ENCODE results near the gene FLCN.
"Not testable (repeated sequence)": the region's sequence is repeated elsewhere in the genome, so short reads cannot be mapped to it uniquely, and the experiment has no call there.

Gene FLCN

DNA sequence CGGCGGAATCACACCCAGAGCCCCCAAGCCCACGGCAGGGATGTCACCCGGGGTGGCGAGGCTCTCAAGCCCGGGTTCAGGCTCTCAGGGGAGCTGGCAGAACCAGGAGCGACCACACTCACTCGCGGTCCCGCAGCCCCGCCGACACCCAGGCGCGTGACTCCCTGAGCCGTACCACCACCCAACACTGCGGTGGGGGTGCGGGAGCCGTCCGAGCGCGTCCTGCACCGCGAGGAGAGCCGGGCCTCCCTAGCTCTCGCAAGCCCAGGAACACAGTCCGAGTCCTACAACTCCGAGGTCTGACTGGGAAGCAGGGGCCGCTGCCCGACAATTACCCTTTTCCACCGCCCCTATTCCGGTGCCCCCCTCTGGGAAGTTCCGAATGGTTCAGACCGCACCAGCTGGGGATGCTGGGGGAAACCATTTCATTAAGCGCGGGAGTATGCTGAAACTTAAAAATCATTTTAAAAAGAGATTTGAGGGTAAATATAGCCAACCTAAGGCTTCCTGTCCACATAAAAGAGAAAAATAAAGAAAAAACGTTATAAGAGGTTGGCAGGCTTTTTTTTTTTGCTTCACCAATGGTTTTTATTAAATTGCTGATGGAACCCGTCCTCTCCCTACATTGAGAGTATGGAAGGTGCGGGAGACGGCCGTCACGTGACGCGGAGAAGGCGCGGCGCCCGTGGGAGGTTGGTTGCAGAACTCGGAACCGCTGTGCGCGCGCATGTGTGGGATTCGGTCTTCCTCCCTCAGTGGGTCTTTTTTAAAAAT is at the start of gene FLCN:
Gene FLCN (minus strand): TSS at position 143 of the 774 bp plus-strand sequence. CDS start 9,031 bp downstream, outside the sequence.
- DNase-seq: peak; percentile 80

GRCh38 chr17:17285951-17286350 is 49.0 kb upstream of the FLCN start:
- no peak for DNase-seq

DNA sequence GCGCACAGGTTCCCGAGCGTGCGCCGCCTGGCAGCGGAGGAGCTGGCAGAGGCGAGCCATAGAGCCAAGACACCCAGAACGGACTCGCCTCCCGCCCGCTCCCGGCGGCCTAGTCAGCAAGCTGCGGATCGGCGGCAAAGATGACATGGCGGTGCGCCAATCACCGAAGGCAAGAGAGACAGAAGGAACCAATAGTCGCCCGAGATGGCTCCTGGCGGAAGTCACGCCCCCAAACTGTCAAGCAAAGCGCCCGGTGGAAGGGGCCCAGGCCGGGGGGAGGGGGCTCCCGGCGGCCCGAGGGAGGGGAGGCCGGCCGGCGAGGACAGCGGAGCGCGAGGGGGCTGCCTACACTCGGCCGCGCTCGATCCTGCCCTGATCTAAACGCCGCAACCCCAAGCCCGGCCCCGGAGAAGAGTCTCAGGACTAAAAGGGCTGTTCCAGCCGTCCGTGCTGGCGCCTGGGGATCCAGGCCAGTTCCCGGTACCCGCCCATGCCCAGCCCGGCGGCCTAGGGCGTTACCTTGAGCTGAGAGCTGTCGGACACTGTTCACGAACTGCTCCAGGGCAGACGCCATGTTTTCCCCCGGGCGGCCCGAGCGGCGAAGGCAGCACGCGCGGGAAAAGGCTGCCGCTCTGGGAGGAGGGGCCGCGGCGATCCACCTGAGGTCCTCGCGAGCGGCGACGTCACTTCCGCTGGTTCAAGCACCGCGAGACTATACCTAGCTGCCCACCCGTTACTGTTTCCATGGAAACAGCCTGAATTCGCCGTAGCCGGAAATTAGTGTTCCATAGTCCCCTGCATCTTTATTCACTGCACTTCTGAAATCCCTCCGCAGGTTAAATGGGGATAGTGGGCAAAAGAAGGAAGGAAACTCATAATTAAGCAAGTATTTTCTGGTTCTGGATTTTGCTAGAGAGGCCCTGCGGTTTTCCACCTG is 43.9 kb upstream of the FLCN start, which contains the start of gene COPS3:
Gene COPS3 (minus strand): TSS at position 634 of the 937 bp plus-strand sequence. CDS start 60 bp downstream, at position 574.
- peak; percentile 94 for DNase-seq

- no peak for DNase-seq
Observed at GRCh38 chr17:17279316-17279715, 42.3 kb upstream of the FLCN start.

DNA sequence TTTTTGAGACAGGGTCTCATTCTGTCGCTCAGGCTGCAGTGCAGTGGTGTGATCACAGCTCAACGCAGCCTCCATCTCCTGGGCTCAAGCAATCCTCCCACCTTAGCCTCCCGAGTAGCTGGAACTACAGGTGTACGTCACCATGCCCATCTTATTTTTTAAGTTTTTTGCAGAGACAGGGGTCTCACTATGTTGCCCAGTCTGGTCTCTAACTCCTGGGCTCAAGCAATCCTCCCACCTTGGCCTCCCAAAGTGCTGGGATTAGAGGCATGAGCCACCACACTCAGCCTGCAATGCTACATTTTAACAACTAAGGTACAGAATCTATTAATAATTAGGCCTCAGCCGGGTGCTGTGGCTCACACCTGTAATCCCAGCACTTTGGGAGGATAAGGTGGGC is 40.5 kb upstream of the FLCN start:
- not testable (repeated sequence) for DNase-seq

DNA sequence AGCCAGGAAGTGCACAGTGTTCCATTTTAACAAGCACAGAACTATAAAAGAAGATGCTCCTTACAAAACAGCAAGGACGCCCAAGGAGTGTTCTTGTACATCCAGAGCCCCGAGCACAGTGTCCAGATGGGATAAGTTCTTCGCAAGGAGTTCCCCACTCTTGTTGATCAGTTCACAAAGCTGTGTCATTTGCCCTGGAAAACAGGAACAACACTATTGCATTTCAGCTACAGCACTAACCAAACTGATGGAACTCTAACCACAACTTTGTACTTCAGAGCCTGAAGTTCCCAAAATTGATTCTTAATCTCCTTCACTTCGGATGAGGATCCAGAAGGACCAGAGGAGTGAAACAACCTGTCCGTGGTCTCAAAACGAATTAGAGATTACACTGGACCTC is 39.0 kb upstream of the FLCN start:
- DNase-seq: no peak

GRCh38 chr17:17269926-17270773 is 33.2 kb upstream of the FLCN start:
- DNase-seq: no peak

DNA sequence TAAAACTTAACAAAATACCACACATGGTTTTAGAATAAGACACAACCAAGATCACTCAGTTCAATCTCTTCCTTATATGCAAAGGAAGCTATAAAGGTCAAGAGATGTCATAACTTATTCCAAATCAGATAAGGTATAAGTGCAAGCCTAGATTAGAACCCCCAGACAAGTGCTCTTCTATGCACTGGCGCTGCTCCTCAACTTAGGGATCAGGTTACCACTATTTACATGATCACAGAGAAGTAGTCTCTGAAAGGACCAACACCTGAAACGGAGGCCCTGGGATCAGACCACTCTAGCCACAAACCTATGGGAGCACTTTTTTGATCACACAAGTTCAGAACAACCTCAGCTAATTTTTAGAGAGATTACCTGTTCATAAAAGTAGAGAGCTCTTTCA is 27.5 kb upstream of the FLCN start:
- DNase-seq: no peak

GRCh38 chr17:17258998-17259397 is 22.0 kb upstream of the FLCN start:
- no peak for DNase-seq

DNA sequence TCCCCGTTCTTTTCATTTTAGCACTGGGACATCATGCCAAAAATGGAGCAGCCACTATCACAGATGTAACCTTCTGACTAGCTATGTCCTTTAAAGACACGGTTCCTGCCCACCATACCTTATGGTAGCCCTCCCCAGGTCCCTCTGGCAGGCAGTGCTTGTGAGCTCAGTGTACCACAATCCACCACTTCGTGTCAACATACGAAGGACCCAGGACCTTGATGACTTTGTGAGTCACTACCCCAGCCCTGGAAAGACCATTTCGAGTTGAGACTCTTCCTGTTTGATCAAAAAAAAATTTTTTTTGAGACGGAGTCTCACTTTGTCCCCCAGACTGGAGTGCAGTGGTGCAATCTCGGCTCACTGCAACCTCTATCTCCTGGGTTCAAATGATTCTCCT is 21.0 kb upstream of the FLCN start:
- DNase-seq: no peak

DNA sequence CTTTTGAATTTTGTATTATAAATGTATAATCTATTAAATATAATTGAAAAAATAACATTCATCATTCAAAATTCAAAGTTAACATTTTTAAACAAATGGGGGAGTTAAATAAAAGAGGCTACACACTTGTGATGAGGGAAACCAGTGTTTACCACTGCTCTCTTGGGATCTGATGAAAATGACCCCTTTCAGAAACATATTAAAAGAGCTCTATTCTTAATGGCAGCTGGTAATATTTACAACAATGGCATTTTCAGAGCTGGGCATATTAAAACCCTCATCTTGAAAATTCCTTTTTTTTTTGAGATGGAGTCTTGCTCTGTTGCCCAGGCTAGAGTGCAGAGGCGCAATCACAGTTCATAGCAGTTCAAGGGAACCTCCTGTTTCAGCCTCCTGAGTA is 19.3 kb upstream of the FLCN start:
- DNase-seq: no peak

GRCh38 chr17:17255689-17256088 is 18.7 kb upstream of the FLCN start:
- not testable (repeated sequence) for DNase-seq

- no peak for DNase-seq
Observed at GRCh38 chr17:17254036-17254435, 17.1 kb upstream of the FLCN start.

- DNase-seq: no peak
Observed at GRCh38 chr17:17253406-17253805, 16.4 kb upstream of the FLCN start.

DNA sequence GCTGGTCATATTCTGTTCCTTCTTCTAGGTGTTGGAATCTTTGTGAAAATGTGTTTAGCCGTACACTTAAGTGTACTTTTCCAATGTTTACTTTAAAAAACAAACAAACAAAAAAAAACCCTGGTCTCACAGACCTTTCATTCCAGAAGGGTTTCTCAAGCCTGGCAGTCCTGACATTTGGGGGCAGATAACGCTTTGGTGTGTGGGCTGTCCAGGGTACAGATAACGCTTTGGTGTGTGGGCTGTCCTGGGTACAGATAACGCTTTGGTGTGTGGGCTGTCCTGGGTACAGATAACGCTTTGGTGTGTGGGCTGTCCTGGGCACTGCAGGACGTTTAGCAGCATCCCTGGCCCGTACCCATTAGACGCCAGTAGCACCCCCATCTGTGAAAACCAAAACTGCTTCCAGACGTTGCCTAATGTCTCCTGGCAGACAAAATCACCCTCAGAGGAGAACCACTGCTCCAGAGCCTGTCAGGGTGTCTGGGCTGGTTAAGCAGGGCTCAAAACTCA is 15.2 kb upstream of the FLCN start:
- DNase-seq: no peak

GRCh38 chr17:17246879-17247278 is 9.9 kb upstream of the FLCN start:
- DNase-seq: no peak

DNA sequence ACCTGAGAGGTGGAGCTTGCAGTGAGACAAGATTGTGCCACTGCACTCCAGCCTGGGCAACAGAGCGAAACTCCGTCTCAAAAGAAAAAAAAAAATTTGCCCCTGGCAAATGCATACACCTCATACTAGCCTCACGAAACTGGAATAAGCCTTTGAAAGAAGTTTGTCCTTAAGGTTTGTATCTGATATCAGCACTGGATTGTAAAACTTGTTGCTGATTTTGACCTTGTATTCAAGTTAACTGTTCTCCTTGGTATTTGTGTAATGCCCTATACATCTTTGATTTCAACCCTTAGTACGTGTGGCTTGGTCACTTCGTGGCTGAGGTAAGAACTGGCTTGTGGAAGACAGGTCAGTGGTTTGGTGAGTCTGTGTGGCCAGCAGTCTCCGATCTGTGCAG is 6.2 kb upstream of the FLCN start:
- DNase-seq: no peak

DNA sequence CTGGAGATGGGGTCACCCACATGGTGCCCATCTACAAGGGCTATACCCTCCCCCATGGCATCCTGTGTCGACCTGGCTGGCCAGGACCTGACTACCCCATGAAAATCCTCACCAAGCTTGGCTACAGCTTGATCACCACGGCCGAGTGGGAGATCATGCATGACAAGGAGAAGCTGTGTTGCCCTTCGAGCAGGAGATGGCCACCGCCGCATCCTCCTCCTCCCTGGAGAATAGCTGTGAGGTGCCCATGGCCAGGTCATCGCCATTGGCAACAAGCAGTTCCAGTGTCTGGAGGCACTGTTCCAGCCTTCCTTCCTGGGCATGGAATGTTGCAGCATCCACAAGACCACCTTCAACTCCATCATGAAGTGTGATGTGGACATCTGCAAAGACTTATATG is 5.3 kb upstream of the FLCN start:
- DNase-seq: no peak

- no peak for DNase-seq
Observed at GRCh38 chr17:17241656-17242055, 4.7 kb upstream of the FLCN start.

GRCh38 chr17:17239832-17240231 is 2.9 kb upstream of the FLCN start:
- DNase-seq: no peak

GRCh38 chr17:17236295-17237025 is 508 bp downstream of the FLCN start:
- peak; percentile 6 for DNase-seq

Data from NCI-H226 (cell line).